OCI-LY1 (cell line): ENCODE data around the gene PTPRD.

Source experiments
- H2AFZ ChIP-seq: fragments of 200-600 bp; sonication (generic), shearing (Covaris generic); 2 replicates; pipeline ENCODE4 v1.6.0; 2014; ENCODE audit warnings: antibody characterized with exemption, mild to moderate bottlenecking, low read length
- H3F3A ChIP-seq: fragments of 200-600 bp; sonication (generic), shearing (Covaris generic); 2 replicates; pipeline ENCODE4 v1.6.0; 2014; ENCODE audit warnings: mild to moderate bottlenecking, antibody characterized with exemption, low read length, moderate library complexity; ENCODE audit not compliant: insufficient read depth
- H3K27ac ChIP-seq: fragments of 200-600 bp; sonication (generic); 2 replicates; pipeline ENCODE4 v1.5.1; 2014; ENCODE audit warnings: low read length, mixed run types, mild to moderate bottlenecking, low read depth; ENCODE audit not compliant: poor library complexity, severe bottlenecking
- H3K27me3 ChIP-seq: fragments of 200-600 bp; sonication (generic); 2 replicates; pipeline ENCODE4 v1.6.0; 2014; ENCODE audit warnings: antibody characterized with exemption, mild to moderate bottlenecking, low read length, moderate library complexity; ENCODE audit not compliant: insufficient read depth
- H3K36me3 ChIP-seq: fragments of 200-600 bp; sonication (generic); 2 replicates; pipeline ENCODE4 v1.6.1; 2014; ENCODE audit warnings: mild to moderate bottlenecking, antibody characterized with exemption, low read length, moderate library complexity, mixed read lengths; ENCODE audit not compliant: insufficient read depth
- H3K4me1 ChIP-seq: fragments of 200-600 bp; sonication (generic); 2 replicates; pipeline ENCODE4 v1.5.1; 2014; ENCODE audit warnings: mild to moderate bottlenecking, low read length, moderate library complexity; ENCODE audit not compliant: insufficient read depth, severe bottlenecking
- H3K4me2 ChIP-seq: fragments of 200-600 bp; sonication (generic), shearing (Covaris generic); 2 replicates; pipeline ENCODE4 v1.6.1; 2014; ENCODE audit warnings: low read length
- H3K4me3 ChIP-seq: fragments of 200-600 bp; sonication (generic); 2 replicates; pipeline ENCODE4 v1.5.1; 2014; ENCODE audit warnings: low read length, low read depth, mild to moderate bottlenecking, mixed read lengths; ENCODE audit not compliant: poor library complexity, severe bottlenecking
- H3K79me2 ChIP-seq: fragments of 200-600 bp; shearing (Covaris generic); 2 replicates; pipeline ENCODE4 v1.6.1; 2016; ENCODE audit warnings: mixed run types, low read length, mixed read lengths; ENCODE audit not compliant: insufficient read depth
- H3K9ac ChIP-seq: fragments of 200-600 bp; sonication (generic), shearing (Covaris generic); 2 replicates; pipeline ENCODE4 v1.6.1; 2014; ENCODE audit warnings: mild to moderate bottlenecking, low read length, mixed read lengths
- H3K9me2 ChIP-seq: fragments of 200-600 bp; sonication (generic), shearing (Covaris generic); 2 replicates; pipeline ENCODE4 v1.6.1; 2014; ENCODE audit warnings: low read depth, mild to moderate bottlenecking, low read length, mixed read lengths
- H3K9me3 ChIP-seq: fragments of 200-600 bp; shearing (Covaris generic); 2 replicates; pipeline ENCODE4 v1.6.1; 2014; ENCODE audit warnings: low read length, mixed read lengths
- H4K20me1 ChIP-seq: fragments of 200-600 bp; sonication (generic), shearing (Covaris generic); 2 replicates; pipeline ENCODE4 v1.6.0; 2016; ENCODE audit warnings: mild to moderate bottlenecking, low read length; ENCODE audit not compliant: insufficient read depth
- CTCF ChIP-seq: fragments of 200-600 bp; sonication (generic), shearing (Covaris generic); IDR thresholded peaks from 2 replicates; pipeline ENCODE4 v1.5.1; 2017; ENCODE audit warnings: mild to moderate bottlenecking, antibody characterized with exemption, low read length, moderate library complexity, mixed read lengths
- EZH2 ChIP-seq: fragments of 200-600 bp; sonication (generic), shearing (Covaris generic); IDR thresholded peaks from 2 replicates; pipeline ENCODE4 v1.8.0; 2017; ENCODE audit warnings: borderline replicate concordance, mixed run types, mild to moderate bottlenecking, antibody characterized with exemption, low read length, moderate library complexity, mixed read lengths

Gene PTPRD

GRCh38 chr9:10104774-10105173, 508.0 kb downstream of the PTPRD start:
- Histone ChIP-seq H3K9ac (no peak overlapping the region), H3K79me2 (no peaks in the 10 kb centered on the region), H3F3A (no peaks in the 10 kb centered on the region), H3K4me3 (no peak overlapping the region), H3K27ac (no peak overlapping the region), H3K4me1 (no peaks in the 10 kb centered on the region), H3K4me2 (no peak overlapping the region), H3K9me3 (no peaks in the 10 kb centered on the region), H3K27me3 (no peaks in the 10 kb centered on the region), H3K9me2 (no peaks in the 10 kb centered on the region), H4K20me1 (no peaks in the 10 kb centered on the region), H2AFZ (no peak overlapping the region), H3K36me3 (no peaks in the 10 kb centered on the region)
- no peak for TF ChIP-seq CTCF
- TF ChIP-seq EZH2 = no peak

GRCh38 chr9:10095208-10095607, 517.6 kb downstream of the PTPRD start:
- no peak overlapping the region for H3K4me2 ChIP-seq
- no peak overlapping the region for H3K27ac ChIP-seq
- no peaks in the 10 kb centered on the region for H3K9me3 ChIP-seq
- H3K9me2 ChIP-seq = no peaks in the 10 kb centered on the region
- H3K27me3 ChIP-seq = no peaks in the 10 kb centered on the region
- no peak overlapping the region for H3K9ac ChIP-seq
- no peak overlapping the region for H2AFZ ChIP-seq
- H3K4me3 ChIP-seq = no peak overlapping the region
- H3K79me2 ChIP-seq = no peaks in the 10 kb centered on the region
- no peaks in the 10 kb centered on the region for H3K4me1 ChIP-seq
- TF ChIP-seq CTCF (no peak), EZH2 (no peak)
- no peaks in the 10 kb centered on the region for H3F3A ChIP-seq
- no peaks in the 10 kb centered on the region for H3K36me3 ChIP-seq
- H4K20me1 ChIP-seq = no peaks in the 10 kb centered on the region

- no peaks in the 10 kb centered on the region for H3K27me3 ChIP-seq
- H3K4me2 ChIP-seq = no peak overlapping the region
- no peak overlapping the region for H2AFZ ChIP-seq
- H4K20me1 ChIP-seq = no peaks in the 10 kb centered on the region
- no peak overlapping the region for H3K4me3 ChIP-seq
- no peaks in the 10 kb centered on the region for H3K9me3 ChIP-seq
- H3K36me3 ChIP-seq = no peaks in the 10 kb centered on the region
- H3F3A ChIP-seq = no peaks in the 10 kb centered on the region
- H3K9me2 ChIP-seq = no peaks in the 10 kb centered on the region
- H3K79me2 ChIP-seq = no peaks in the 10 kb centered on the region
- H3K9ac ChIP-seq = no peak overlapping the region
- no peak overlapping the region for H3K27ac ChIP-seq
- no peaks in the 10 kb centered on the region for H3K4me1 ChIP-seq
- no peak for TF ChIP-seq EZH2
- no peak for TF ChIP-seq CTCF
Measured at GRCh38 chr9:10094563-10094962, 518.2 kb downstream of the PTPRD start.
